ENCODE results near the gene CST11.

- TF ChIP-seq YY1 (IDR thresholded peaks at IDR 0.05; ENCODE audit: low read depth) (no peak), EP300 (IDR thresholded peaks at IDR 0.05; ENCODE audit: borderline replicate concordance) (no peak), TEAD4 (IDR thresholded peaks at IDR 0.05) (no peak), EGR1 (IDR thresholded peaks at IDR 0.05) (no peak), NFIC (IDR thresholded peaks at IDR 0.05) (no peak), FOXM1 (IDR thresholded peaks at IDR 0.05; ENCODE audit: borderline replicate concordance, low read depth) (no peak)
- TF ChIP-seq, protein P1, sequence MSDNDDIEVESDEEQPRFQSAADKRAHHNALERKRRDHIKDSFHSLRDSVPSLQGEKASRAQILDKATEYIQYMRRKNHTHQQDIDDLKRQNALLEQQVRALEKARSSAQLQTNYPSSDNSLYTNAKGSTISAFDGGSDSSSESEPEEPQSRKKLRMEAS (IDR thresholded peaks at IDR 0.05) = no peak
Observed at GRCh38 chr20:23412026-23412425, 40.6 kb downstream of the CST11 start.
